H9 (cell line): ENCODE measurements around the gene MCF2L. TPM values are rescaled to one million over a fixed set of nuclear protein-coding genes. Genes with fewer than 3 reads are reported as not detected.

Source experiments
- DNase-seq: peaks from one replicate; pipeline ENCODE4 v3.0.0-alpha.2; 2017
- H2AFZ ChIP-seq: one replicate; pipeline ENCODE4 v1.6.1; 2013; ENCODE audit warnings: mild to moderate bottlenecking, low read length, control low read depth, moderate library complexity
- H2AK5ac ChIP-seq: 2 replicates; pipeline ENCODE4 v1.6.1; 2013; ENCODE audit warnings: low read length, control low read depth, mixed read lengths; ENCODE audit not compliant: insufficient read length
- H2BK120ac ChIP-seq: one replicate; pipeline ENCODE4 v1.6.1; 2013; ENCODE audit warnings: low read depth, mild to moderate bottlenecking, low read length, control low read depth, inconsistent platforms; ENCODE audit not compliant: poor library complexity, severe bottlenecking
- H2BK12ac ChIP-seq: 2 replicates; pipeline ENCODE4 v1.6.1; 2013; ENCODE audit warnings: low read length, control low read depth, mixed read lengths, low read depth; ENCODE audit not compliant: insufficient read length
- H2BK15ac ChIP-seq: 2 replicates; pipeline ENCODE4 v1.6.1; 2013; ENCODE audit warnings: low read depth, low read length, control low read depth
- H2BK20ac ChIP-seq: one replicate; pipeline ENCODE4 v1.6.1; 2013; ENCODE audit warnings: low read depth, mild to moderate bottlenecking, low read length, control low read depth, inconsistent platforms; ENCODE audit not compliant: poor library complexity, severe bottlenecking
- H2BK5ac ChIP-seq: 2 replicates; pipeline ENCODE4 v1.6.1; 2013; ENCODE audit warnings: low read length, control low read depth, mixed read lengths; ENCODE audit not compliant: insufficient read length
- H3K14ac ChIP-seq: 2 replicates; pipeline ENCODE4 v1.6.1; 2013; ENCODE audit warnings: low read length, control low read depth; ENCODE audit not compliant: insufficient read depth
- H3K18ac ChIP-seq: 2 replicates; pipeline ENCODE4 v1.6.1; 2013; ENCODE audit warnings: low read depth, mild to moderate bottlenecking, mixed read lengths, low read length, control low read depth; ENCODE audit not compliant: insufficient read length
- H3K23ac ChIP-seq: 2 replicates; pipeline ENCODE4 v1.6.1; 2013; ENCODE audit warnings: low read length, control low read depth, mixed read lengths, low read depth; ENCODE audit not compliant: insufficient read length
- H3K23me2 ChIP-seq: 2 replicates; pipeline ENCODE4 v1.6.1; 2013; ENCODE audit warnings: low read depth, mild to moderate bottlenecking, mixed read lengths, low read length, control low read depth; ENCODE audit not compliant: insufficient read length, poor library complexity, severe bottlenecking
- H3K27ac ChIP-seq: 2 replicates; pipeline ENCODE4 v1.5.1; 2013; ENCODE audit warnings: low read length, control low read depth, mixed read lengths, low read depth; ENCODE audit not compliant: insufficient read length
- H3K27me3 ChIP-seq: 2 replicates; pipeline ENCODE4 v1.6.1; 2013; ENCODE audit warnings: low read length, control low read depth, inconsistent platforms; ENCODE audit not compliant: insufficient read depth
- H3K4ac ChIP-seq: 2 replicates; pipeline ENCODE4 v1.6.1; 2013; ENCODE audit warnings: low read depth, mild to moderate bottlenecking, control low read depth, inconsistent platforms, low read length, moderate library complexity
- H3K4me1 ChIP-seq: 2 replicates; pipeline ENCODE4 v1.6.1; 2013; ENCODE audit warnings: low read length, control low read depth, inconsistent platforms; ENCODE audit not compliant: insufficient read depth
- H3K4me2 ChIP-seq: 2 replicates; pipeline ENCODE4 v1.6.1; 2013; ENCODE audit warnings: low read length, control low read depth, mixed read lengths; ENCODE audit not compliant: insufficient read length, insufficient read depth
- H3K56ac ChIP-seq: 2 replicates; pipeline ENCODE4 v1.6.1; 2013; ENCODE audit warnings: low read depth, mild to moderate bottlenecking, mixed read lengths, low read length, control low read depth; ENCODE audit not compliant: insufficient read length
- H3K79me1 ChIP-seq: 2 replicates; pipeline ENCODE4 v1.6.1; 2013; ENCODE audit warnings: low read depth, mild to moderate bottlenecking, moderate library complexity, low read length, control low read depth, inconsistent platforms; ENCODE audit not compliant: insufficient read depth, poor library complexity, severe bottlenecking
- H3K79me2 ChIP-seq: 2 replicates; pipeline ENCODE4 v1.6.1; 2013; ENCODE audit warnings: low read length, control low read depth, inconsistent platforms; ENCODE audit not compliant: insufficient read depth
- H3K9ac ChIP-seq: 2 replicates; pipeline ENCODE4 v1.6.1; 2013; ENCODE audit warnings: low read length, control low read depth, mixed read lengths; ENCODE audit not compliant: insufficient read length; ENCODE audit errors: extremely low read depth
- H3K9me3 ChIP-seq: one replicate; pipeline ENCODE4 v1.6.1; 2013; ENCODE audit warnings: low read depth, low read length, inconsistent platforms; ENCODE audit not compliant: control insufficient read depth
- H3T11ph ChIP-seq: one replicate; pipeline ENCODE4 v1.6.1; 2013; ENCODE audit warnings: mild to moderate bottlenecking, low read length, control low read depth, inconsistent platforms
- H4K20me1 ChIP-seq: one replicate; pipeline ENCODE4 v1.6.1; 2013; ENCODE audit not compliant: control insufficient read depth, insufficient read length, insufficient read depth
- H4K5ac ChIP-seq: 2 replicates; pipeline ENCODE4 v1.6.1; 2013; ENCODE audit warnings: low read depth, mild to moderate bottlenecking, mixed read lengths, low read length, control low read depth; ENCODE audit not compliant: insufficient read length
- H4K8ac ChIP-seq: replicated peaks from 2 replicates; pipeline ENCODE4 v1.6.1; 2013; ENCODE audit warnings: low read length, control low read depth, mixed read lengths, low read depth; ENCODE audit not compliant: insufficient read length
- H4K91ac ChIP-seq: 2 replicates; pipeline ENCODE4 v1.6.1; 2013; ENCODE audit warnings: low read depth, mild to moderate bottlenecking, moderate library complexity, mixed read lengths, low read length, control low read depth; ENCODE audit not compliant: insufficient read length
- H3K27ac Mint-ChIP-seq, 3 experiments: 2 replicates in 2 of 3; 3 replicates in 1 of 3; pipeline ENCODE4 v1.8.0; 2020 to 2021; ENCODE audit warnings: mixed read lengths in 3 of 3, mild to moderate bottlenecking in 1 of 3, moderate library complexity in 1 of 3
- H3K27me3 Mint-ChIP-seq: 2 replicates; pipeline ENCODE4 v1.8.0; 2021; ENCODE audit warnings: low read depth, mild to moderate bottlenecking, moderate library complexity, mixed read lengths
- H3K36me3 Mint-ChIP-seq, 3 experiments: 2 replicates in 2 of 3; 3 replicates in 1 of 3; pipeline ENCODE4 v1.8.0; 2020 to 2021; ENCODE audit warnings: low read depth in 3 of 3, mixed read lengths in 3 of 3; ENCODE audit not compliant: insufficient read depth in 1 of 3
- H3K4me1 Mint-ChIP-seq, 2 experiments: 2 replicates each; pipeline ENCODE4 v1.8.0; 2020; ENCODE audit warnings: mixed read lengths in 2 of 2
- H3K4me3 Mint-ChIP-seq, 2 experiments: 2 replicates in 1 of 2; 3 replicates in 1 of 2; pipeline ENCODE4 v1.8.0; 2020 to 2021; ENCODE audit warnings: mild to moderate bottlenecking in 2 of 2, mixed read lengths in 2 of 2, moderate library complexity in 1 of 2
- H3K9me3 Mint-ChIP-seq, 2 experiments: 2 replicates in 1 of 2; 3 replicates in 1 of 2; pipeline ENCODE4 v1.8.0; 2020; ENCODE audit warnings: mild to moderate bottlenecking in 2 of 2, mixed read lengths in 2 of 2, moderate library complexity in 1 of 2
- CTCF ChIP-seq: fragments of 200-600 bp; sonication (generic); conservative IDR thresholded peaks from 3 replicates; pipeline ENCODE4 v1.8.0; 2021; ENCODE audit warnings: antibody characterized with exemption, mild to moderate bottlenecking
- WGBS: extraction: QIAGEN DNeasy Blood & Tissue Kit; methylation state at CpG from one replicate; pipeline ENCODE4 v1.1.7; 2013; ENCODE audit warnings: missing lambda C conversion rate, low lambda C conversion rate, mixed read lengths; ENCODE audit not compliant: insufficient read length; ENCODE audit errors: extremely low coverage; 5-methylcytosine and 5-hydroxymethylcytosine counted together
- total RNA-seq: library from RNA; stranded (reverse); gene quantifications from 2 replicates; pipeline ENCODE4 v1.2.1, GENCODE V29; 2021

Gene MCF2L
- total RNA-seq, 1 experiment from 2014 or later, result 18.5 TPM

GRCh38 chr13:113080361-113080831, 111.4 kb downstream of the MCF2L start:
- Histone ChIP-seq H2BK5ac (no peak overlapping the region), H2BK12ac (no peak overlapping the region), H3K27ac (no peak overlapping the region), H3K79me2 (no peaks in the 10 kb centered on the region), H3K4me1 (no peaks in the 10 kb centered on the region), H2BK120ac (no peak overlapping the region), H3K4me2 (no peak overlapping the region), H2AK5ac (no peak overlapping the region), H3K23ac (no peak overlapping the region), H3K14ac (no peak overlapping the region; the same call in 1 of the 2 replicates), H3K56ac (no peak overlapping the region), H2BK20ac (no peak overlapping the region), H3K9ac (no peak overlapping the region), H3K79me1 (no peaks in the 10 kb centered on the region), H3K4ac (no peak overlapping the region), H4K91ac (no peak overlapping the region), H3K27me3 (no peaks in the 10 kb centered on the region), H4K5ac (no peak overlapping the region), H4K20me1 (no peaks in the 10 kb centered on the region), H2AFZ (no peak overlapping the region), H3K23me2 (no peaks in the 10 kb centered on the region), H3K18ac (no peak overlapping the region), H3K9me3 (no peaks in the 10 kb centered on the region), H2BK15ac (no peak overlapping the region), H4K8ac (no peak overlapping the region), H3T11ph (no peak overlapping the region)
- Mint-ChIP-seq H3K4me3 (no peak overlapping the region), H3K27ac (no peak overlapping the region; a peak in 1 of 7 replicates), H3K27me3 (no peaks in the 10 kb centered on the region), H3K9me3 (no peaks in the 10 kb centered on the region), H3K36me3 (peaks cover 4 to 10% (median 9%) of the 10 kb centered on the region in 3 experiments; a peak in 4 of 7 replicates), H3K4me1 (no peaks in the 10 kb centered on the region)
- WGBS, result no CpG with 5 or more reads among the region's 18 CpGs
- TF ChIP-seq CTCF, result no peak
- no peak for DNase-seq
